Measurements from ENCODE around the gene ANKRD44. TPM values are rescaled to one million over a fixed set of nuclear protein-coding genes. Genes with fewer than 3 reads are reported as not detected.

ANKRD44 gene
- total and polyA plus RNA-seq, 4 experiments from 2014 or later: 51.5 to 248 (median 158) TPM

DNA sequence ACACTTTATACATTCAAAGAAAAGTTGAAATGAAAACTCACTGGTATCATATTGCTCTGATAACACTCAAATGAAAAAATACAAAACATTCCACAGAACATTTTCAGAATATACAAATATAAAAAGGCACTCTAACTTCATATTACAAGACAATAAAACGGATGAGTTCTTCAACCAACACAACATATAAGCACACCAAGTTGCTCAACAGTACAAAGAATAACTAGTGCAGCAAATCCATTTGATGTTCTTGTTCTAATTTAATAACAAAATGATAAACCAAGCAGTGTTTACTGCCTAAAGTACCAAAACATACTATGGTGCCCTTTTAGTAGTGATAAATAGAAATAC, 323.3 kb downstream of the ANKRD44 start:
- Mint-ChIP-seq H3K36me3 (peaks cover 59 to 68% of the 10 kb centered on the region in 2 donors), H3K9me3 (peaks cover 0 to 4% (median 0%) of the 10 kb centered on the region in 8 donors), H3K4me1 (peaks cover 26 to 41% (median 30%) of the 10 kb centered on the region in 4 donors), H3K4me3 (no peak overlapping the region), H3K27ac (peak overlapping the region in 3 of 7 donors; percentile 6 to 85 (median 76)), H3K27me3 (no peaks in the 10 kb centered on the region)
- intact Hi-C loops (cut with micrococcal nuclease): loop anchor here (5.0 kb wide), 1 partner anchor 60 kb away; the partner anchor contains the start of gene PGAP1
- DNase-seq: no peak
- no peaks in the 10 kb centered on the region for H3K9me3 ChIP-seq (ENCODE audit: control insufficient read depth in 1 of 2, low read length in 2 of 2)
- ChIA-PET CTCF (ENCODE audit: partially characterized antibody) (no interaction called here), POLR2A (ENCODE audit: partially characterized antibody) (interaction anchor here (0.6 kb wide), 1 partner anchor 283 kb away, joined by 3 read pairs; no protein-coding TSS in a partner anchor)
- peaks cover 20% of the 10 kb centered on the region for H3K4me1 ChIP-seq (ENCODE audit: insufficient read depth, low read length)
- H3K27ac ChIP-seq (ENCODE audit: low read depth, low read length): no peak overlapping the region
- H3K36me3 ChIP-seq (ENCODE audit: insufficient read depth, low read length): peaks cover 6% of the 10 kb centered on the region
- H3K4me3 ChIP-seq (ENCODE audit: low read length in 2 of 2): no peak overlapping the region
- no peaks in the 10 kb centered on the region for H3K27me3 ChIP-seq (ENCODE audit: insufficient read depth, low read length)

DNA sequence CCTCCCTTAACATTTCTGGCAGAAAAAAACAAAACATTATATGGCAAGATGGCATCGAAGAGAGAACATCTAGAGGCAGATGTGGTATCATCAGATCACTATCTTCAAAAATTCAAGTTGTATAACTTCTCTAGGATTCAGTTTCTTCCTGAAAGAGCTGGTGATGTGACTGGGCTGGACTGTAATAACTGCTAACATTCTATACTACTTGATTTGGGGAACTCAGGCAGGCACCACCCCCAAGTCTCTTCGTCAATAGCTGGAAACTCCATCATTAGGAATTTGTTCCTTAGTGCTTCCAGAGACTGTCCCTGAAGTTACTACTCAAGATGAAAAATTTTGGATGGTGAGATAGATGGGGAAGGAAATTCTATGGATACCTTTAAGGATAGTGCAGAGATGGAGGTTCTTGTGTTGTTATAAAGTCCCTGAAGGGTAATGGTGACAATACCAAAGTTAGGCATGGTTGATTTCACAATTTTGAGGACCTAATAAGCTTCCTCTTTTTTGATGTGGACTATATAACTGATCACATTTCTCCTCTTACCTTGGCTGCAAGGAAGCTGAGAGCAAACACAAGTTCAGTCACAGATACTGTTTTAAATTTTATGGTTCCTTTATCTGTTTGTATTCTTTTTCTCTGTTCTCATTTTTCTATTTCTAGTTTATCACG, 324.9 kb downstream of the ANKRD44 start:
- Mint-ChIP-seq H3K9me3 (peaks cover 0 to 10% (median 0%) of the 10 kb centered on the region in 8 donors), H3K27ac (peak overlapping the region in 2 of 7 donors; percentile 7 to 64), H3K27me3 (no peaks in the 10 kb centered on the region), H3K4me3 (peak overlapping the region in 1 of 8 donors; percentile 15), H3K36me3 (peaks cover 46 to 53% of the 10 kb centered on the region in 2 donors), H3K4me1 (peaks cover 18 to 27% (median 21%) of the 10 kb centered on the region in 4 donors)
- H3K27ac ChIP-seq (ENCODE audit: low read depth, low read length): no peak overlapping the region
- H3K36me3 ChIP-seq (ENCODE audit: insufficient read depth, low read length): no peaks in the 10 kb centered on the region
- DNase-seq: no peak
- ChIA-PET CTCF (ENCODE audit: partially characterized antibody) (no interaction called here), POLR2A (ENCODE audit: partially characterized antibody) (interaction anchor here (0.6 kb wide), 1 partner anchor 344 kb away, joined by 3 read pairs; no protein-coding TSS in a partner anchor)
- H3K27me3 ChIP-seq (ENCODE audit: insufficient read depth, low read length): no peaks in the 10 kb centered on the region
- intact Hi-C loops (cut with micrococcal nuclease): loop anchor here (5.0 kb wide), 1 partner anchor 58 kb away; the partner anchor contains the start of gene PGAP1
- peaks cover 18% of the 10 kb centered on the region for H3K4me1 ChIP-seq (ENCODE audit: insufficient read depth, low read length)
- no peak overlapping the region for H3K4me3 ChIP-seq (ENCODE audit: low read length in 2 of 2)
- no peaks in the 10 kb centered on the region for H3K9me3 ChIP-seq (ENCODE audit: control insufficient read depth in 1 of 2, low read length in 2 of 2)

DNA sequence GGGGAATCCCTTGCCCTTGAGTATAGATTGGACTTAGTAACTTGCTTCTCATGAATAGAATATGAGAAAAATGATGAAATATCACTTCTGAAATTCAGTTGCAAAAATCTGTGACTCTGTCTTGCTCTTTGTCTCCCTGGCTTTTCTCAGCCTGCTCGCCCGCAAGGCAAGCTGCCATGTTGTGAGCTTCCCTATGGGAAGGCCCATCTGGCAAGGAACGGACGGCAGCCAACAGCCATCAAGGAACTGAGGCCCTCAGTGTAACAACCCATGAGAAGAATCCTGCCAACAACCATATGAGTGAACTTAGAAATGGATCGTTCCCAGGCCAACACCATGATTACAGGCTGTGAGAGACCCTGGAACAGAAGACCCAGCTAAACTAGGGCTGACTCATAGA, 325.7 kb downstream of the ANKRD44 start:
- Mint-ChIP-seq H3K27ac (peak overlapping the region in 3 of 7 donors; percentile 18 to 64 (median 38)), H3K36me3 (peaks cover 39 to 45% of the 10 kb centered on the region in 2 donors)
- CTCF ChIA-PET (ENCODE audit: partially characterized antibody): no interaction called here

DNA sequence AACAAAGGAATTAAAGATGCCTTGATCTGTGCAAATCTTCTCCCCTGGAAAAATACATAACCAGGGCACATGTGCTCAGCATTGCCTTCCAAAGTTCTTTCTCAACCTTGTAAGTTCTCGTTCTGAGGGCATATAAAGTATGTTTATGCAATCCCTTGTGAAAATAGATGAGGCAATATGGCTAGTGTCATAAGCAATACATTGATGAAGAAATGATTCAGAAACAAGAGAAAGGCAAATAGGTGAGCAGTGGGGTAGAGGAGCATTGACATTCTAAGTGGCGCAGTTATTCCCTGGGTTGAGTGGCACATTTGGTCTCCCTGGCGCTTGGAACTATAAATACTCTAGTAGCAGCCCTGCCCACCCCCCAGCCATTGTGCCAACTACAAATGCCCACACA, 326.6 kb downstream of the ANKRD44 start:
- POLR2A ChIA-PET (ENCODE audit: partially characterized antibody): no interaction called here
- Mint-ChIP-seq H3K4me1 (peaks cover 10 to 12% (median 10%) of the 10 kb centered on the region in 4 donors), H3K27me3 (no peaks in the 10 kb centered on the region), H3K27ac (no peak overlapping the region), H3K4me3 (no peak overlapping the region), H3K9me3 (peaks cover 0 to 10% (median 0%) of the 10 kb centered on the region in 8 donors), H3K36me3 (peaks cover 35 to 37% of the 10 kb centered on the region in 2 donors)
- peaks cover 9% of the 10 kb centered on the region for H3K4me1 ChIP-seq (ENCODE audit: insufficient read depth, low read length)
- no peaks in the 10 kb centered on the region for H3K36me3 ChIP-seq (ENCODE audit: insufficient read depth, low read length)
- no peak overlapping the region for H3K4me3 ChIP-seq (ENCODE audit: low read length in 2 of 2)
- CTCF ChIA-PET (ENCODE audit: partially characterized antibody): no interaction called here
- intact Hi-C loops (cut with micrococcal nuclease): no loop called here
- no peaks in the 10 kb centered on the region for H3K9me3 ChIP-seq (ENCODE audit: control insufficient read depth in 1 of 2, low read length in 2 of 2)
- no peak overlapping the region for H3K27ac ChIP-seq (ENCODE audit: low read depth, low read length)
- no peak for DNase-seq
- H3K27me3 ChIP-seq (ENCODE audit: insufficient read depth, low read length): no peaks in the 10 kb centered on the region

More for the DNA sequence above, 325.7 kb downstream of the ANKRD44 start:
- Histone ChIP-seq H3K4me1 (ENCODE audit: insufficient read depth, low read length) (peaks cover 10% of the 10 kb centered on the region), H3K9me3 (ENCODE audit: control insufficient read depth in 1 of 2, low read length in 2 of 2) (no peaks in the 10 kb centered on the region), H3K4me3 (ENCODE audit: low read length in 2 of 2) (no peak overlapping the region), H3K36me3 (ENCODE audit: insufficient read depth, low read length) (no peaks in the 10 kb centered on the region), H3K27me3 (ENCODE audit: insufficient read depth, low read length) (no peaks in the 10 kb centered on the region), H3K27ac (ENCODE audit: low read depth, low read length) (no peak overlapping the region)
- Mint-ChIP-seq H3K9me3 (peaks cover 0 to 10% (median 0%) of the 10 kb centered on the region in 8 donors), H3K4me1 (peaks cover 12 to 20% (median 15%) of the 10 kb centered on the region in 4 donors), H3K4me3 (no peak overlapping the region), H3K27me3 (no peaks in the 10 kb centered on the region)
- DNase-seq: no peak
- intact Hi-C loops (cut with micrococcal nuclease): loop anchor here (5.0 kb wide), 1 partner anchor 58 kb away; the partner anchor contains the start of gene PGAP1
- POLR2A ChIA-PET (ENCODE audit: partially characterized antibody): no interaction called here

DNA sequence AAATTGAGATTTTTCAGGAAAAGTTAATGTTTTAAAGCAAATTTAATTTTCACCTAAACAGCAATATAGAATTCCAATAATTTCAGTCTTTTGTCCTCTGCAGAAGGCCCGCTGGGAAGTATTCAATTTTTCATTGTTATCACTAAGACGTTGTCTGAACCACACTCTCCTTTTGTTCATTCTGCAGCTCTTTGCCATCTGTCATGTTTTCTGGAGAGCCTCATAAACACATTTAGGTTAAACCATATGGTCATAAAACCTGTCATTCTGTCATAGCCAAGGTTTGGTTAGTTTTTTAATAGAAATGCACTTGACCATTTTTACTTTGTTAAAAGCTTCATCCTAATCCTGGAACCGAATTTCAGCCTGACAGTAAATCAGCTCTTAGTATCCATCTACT, 330.1 kb downstream of the ANKRD44 start:
- Mint-ChIP-seq H3K4me1 (peaks cover 2 to 5% (median 4%) of the 10 kb centered on the region in 4 donors), H3K27ac (no peak overlapping the region), H3K27me3 (no peaks in the 10 kb centered on the region), H3K9me3 (peaks cover 0 to 16% (median 5%) of the 10 kb centered on the region in 8 donors), H3K4me3 (no peak overlapping the region), H3K36me3 (peaks cover 6% of the 10 kb centered on the region in 2 donors)
- no peak overlapping the region for H3K4me3 ChIP-seq (ENCODE audit: low read length in 2 of 2)
- intact Hi-C loops (cut with micrococcal nuclease): no loop called here
- no peak overlapping the region for H3K27ac ChIP-seq (ENCODE audit: low read depth, low read length)
- no peaks in the 10 kb centered on the region for H3K36me3 ChIP-seq (ENCODE audit: insufficient read depth, low read length)
- no peaks in the 10 kb centered on the region for H3K4me1 ChIP-seq (ENCODE audit: insufficient read depth, low read length)
- POLR2A ChIA-PET (ENCODE audit: partially characterized antibody): no interaction called here
- no peak for DNase-seq
- CTCF ChIA-PET (ENCODE audit: partially characterized antibody): no interaction called here
- no peaks in the 10 kb centered on the region for H3K27me3 ChIP-seq (ENCODE audit: insufficient read depth, low read length)
- H3K9me3 ChIP-seq (ENCODE audit: control insufficient read depth in 1 of 2, low read length in 2 of 2): no peaks in the 10 kb centered on the region

DNA sequence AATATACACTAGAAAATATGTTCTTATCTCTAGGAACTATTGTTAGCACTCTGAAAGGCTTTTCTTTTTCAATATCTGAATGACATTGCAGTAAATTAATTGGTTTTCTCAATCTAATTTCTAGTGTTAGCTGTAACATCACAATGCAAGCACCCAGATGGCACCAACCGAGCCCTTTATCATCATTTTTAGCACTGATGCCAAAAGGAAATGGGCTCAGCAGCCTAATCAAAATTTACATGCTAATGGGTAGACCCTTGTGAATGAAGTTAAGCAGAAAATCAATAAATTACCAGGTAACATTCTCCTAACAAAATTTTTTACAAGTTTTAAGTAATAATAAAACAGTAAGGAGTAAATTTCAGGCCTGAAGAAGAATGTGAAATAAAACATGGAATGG, 330.6 kb downstream of the ANKRD44 start:
- ChIA-PET CTCF (ENCODE audit: partially characterized antibody) (interaction anchor here (1.9 kb wide), 1 partner anchor 10 kb away, joined by 8 read pairs; no protein-coding TSS in a partner anchor), POLR2A (ENCODE audit: partially characterized antibody) (no interaction called here)
- H3K36me3 Mint-ChIP-seq: peaks cover 1 to 2% of the 10 kb centered on the region in 2 donors
- H3K4me1 Mint-ChIP-seq: peaks cover 2 to 5% (median 4%) of the 10 kb centered on the region in 4 donors
- H3K27ac Mint-ChIP-seq: peak overlapping the region in 1 of 7 donors; percentile 51
- Histone ChIP-seq H3K9me3 (ENCODE audit: control insufficient read depth in 1 of 2, low read length in 2 of 2) (no peaks in the 10 kb centered on the region), H3K4me3 (ENCODE audit: low read length in 2 of 2) (no peak overlapping the region), H3K4me1 (ENCODE audit: insufficient read depth, low read length) (no peaks in the 10 kb centered on the region), H3K27ac (ENCODE audit: low read depth, low read length) (no peak overlapping the region), H3K27me3 (ENCODE audit: insufficient read depth, low read length) (no peaks in the 10 kb centered on the region), H3K36me3 (ENCODE audit: insufficient read depth, low read length) (no peaks in the 10 kb centered on the region)
- no peak overlapping the region for H3K4me3 Mint-ChIP-seq
- no peaks in the 10 kb centered on the region for H3K27me3 Mint-ChIP-seq
- intact Hi-C loops (cut with micrococcal nuclease): no loop called here
- no peak for DNase-seq
- peaks cover 0 to 16% (median 5%) of the 10 kb centered on the region in 8 donors for H3K9me3 Mint-ChIP-seq

DNA sequence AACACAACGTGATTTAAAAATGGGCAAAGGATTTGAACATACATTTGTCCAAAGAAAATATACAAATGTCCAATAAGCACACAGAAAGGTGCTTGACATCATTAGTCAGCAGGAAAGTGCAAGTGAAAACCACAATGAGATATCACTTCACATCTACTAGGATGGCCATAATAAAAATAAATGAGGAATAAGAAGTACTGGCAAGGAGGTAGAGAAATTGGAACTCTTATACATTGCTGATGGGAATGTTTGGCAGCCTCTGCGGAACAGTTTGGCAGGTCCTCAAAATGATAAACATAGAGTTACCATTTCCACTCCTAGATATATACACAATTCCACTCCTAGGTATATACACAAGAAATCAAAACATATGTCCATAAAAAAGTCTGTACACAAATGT, 333.1 kb downstream of the ANKRD44 start:
- Mint-ChIP-seq H3K9me3 (peaks cover 0 to 17% (median 4%) of the 10 kb centered on the region in 8 donors), H3K36me3 (no peaks in the 10 kb centered on the region), H3K4me1 (peaks cover 2 to 5% (median 4%) of the 10 kb centered on the region in 4 donors), H3K27ac (no peak overlapping the region), H3K4me3 (no peak overlapping the region), H3K27me3 (no peaks in the 10 kb centered on the region)
- intact Hi-C loops (cut with micrococcal nuclease): no loop called here
- H3K36me3 ChIP-seq (ENCODE audit: insufficient read depth, low read length): no peaks in the 10 kb centered on the region
- H3K4me3 ChIP-seq (ENCODE audit: low read length in 2 of 2): no peak overlapping the region
- ChIA-PET CTCF (ENCODE audit: partially characterized antibody) (no interaction called here), POLR2A (ENCODE audit: partially characterized antibody) (no interaction called here)
- no peaks in the 10 kb centered on the region for H3K27me3 ChIP-seq (ENCODE audit: insufficient read depth, low read length)
- no peaks in the 10 kb centered on the region for H3K9me3 ChIP-seq (ENCODE audit: control insufficient read depth in 1 of 2, low read length in 2 of 2)
- H3K27ac ChIP-seq (ENCODE audit: low read depth, low read length): no peak overlapping the region
- no peak for DNase-seq
- H3K4me1 ChIP-seq (ENCODE audit: insufficient read depth, low read length): no peaks in the 10 kb centered on the region

All from CD4-positive, alpha-beta memory T cell (primary cell).